Measurements from ENCODE around the gene TENT5C.

GRCh38 chr1:117616356-117616755 lies 10.5 kb downstream of the TENT5C start:
- TF ChIP-seq POLR2A (IDR thresholded peaks at IDR 0.05) (no peak), CTCF (IDR thresholded peaks at IDR 0.05) (no peak)

Measured in suprapubic skin (tissue), 3 donors.